Tibial nerve (tissue), 4 donors: ENCODE results near the gene SSH3. TPM values are rescaled to one million over a fixed set of nuclear protein-coding genes. Genes with fewer than 3 reads are reported as not detected.

Experiments used
- DNase-seq, 2 donors: peaks; one replicate each; pipeline ENCODE4 v3.0.0-alpha.2; 2019; ENCODE audit warnings: low spot score in 2 of 2
- H3K27ac ChIP-seq, 4 donors: fragments of 200-600 bp; sonication (generic) in 3 of 4; one replicate each; pipeline ENCODE4 v1.5.1; 2017 to 2019; ENCODE audit warnings: mild to moderate bottlenecking in 1 of 4
- H3K27me3 ChIP-seq, 2 donors: fragments of 200-600 bp; sonication (generic) in 1 of 2; one replicate each; pipeline versions ENCODE4 v1.5.1 to v1.6.0; 2017 to 2019
- H3K36me3 ChIP-seq, 3 donors: fragments of 200-600 bp; sonication (generic); one replicate each; pipeline ENCODE4 v1.5.1; 2018 to 2019
- H3K4me1 ChIP-seq, 4 donors: fragments of 200-600 bp; sonication (generic) in 3 of 4; one replicate each; pipeline ENCODE4 v1.5.1; 2017 to 2019
- H3K4me3 ChIP-seq, 4 donors: fragments of 200-600 bp; sonication (generic) in 3 of 4; one replicate each; pipeline ENCODE4 v1.5.1; 2017 to 2019; ENCODE audit warnings: mild to moderate bottlenecking in 1 of 4, moderate library complexity in 1 of 4
- H3K9me3 ChIP-seq, 4 donors: fragments of 200-600 bp; sonication (generic) in 3 of 4; one replicate each; pipeline ENCODE4 v1.5.1; 2017 to 2019
- CTCF ChIP-seq, 5 experiments: fragments of 200-600 bp in 3 of 5; fragments of 450-650 bp in 2 of 5; sonication (generic) in 3 of 5; IDR thresholded peaks; one replicate each; pipeline ENCODE4 v1.5.1; 2016 to 2019; ENCODE audit warnings: antibody characterized with exemption in 5 of 5, mild to moderate bottlenecking in 3 of 5, moderate library complexity in 2 of 5
- EP300 ChIP-seq, 2 donors: sonication (generic); formaldehyde crosslinking; IDR thresholded peaks; one replicate each; pipeline ENCODE4 v1.6.1; 2017; ENCODE audit warnings: antibody characterized with exemption in 2 of 2, mild to moderate bottlenecking in 1 of 2
- POLR2A ChIP-seq, 2 donors: fragments of 450-650 bp; IDR thresholded peaks; one replicate each; pipeline ENCODE4 v1.6.1; 2017; ENCODE audit warnings: antibody characterized with exemption in 2 of 2, mild to moderate bottlenecking in 2 of 2, moderate library complexity in 2 of 2
- WGBS, 2 donors: methylation state at CpG; one replicate each; pipeline ENCODE4 v1.1.5; 2018; 5-methylcytosine and 5-hydroxymethylcytosine counted together
- total RNA-seq, 4 donors: library from RNA; depleted of rRNA; stranded (reverse); fragments of >200 nt; gene quantifications; one replicate each; pipeline ENCODE4 v1.1.0, GENCODE V29; 2016

Gene SSH3
- total RNA-seq, 4 donors from 2014 or later, result 28.5 to 51.6 (median 43.1) TPM

GRCh38 chr11:67312187-67313021 is 9.1 kb downstream of the SSH3 start:
- WGBS, 2 donors, result 64 to 71% methylated on average over 19 to 22 of the region's 22 CpGs
- Histone ChIP-seq H3K4me3 (no peak overlapping the region), H3K4me1 (peaks cover 0 to 15% (median 2%) of the 10 kb centered on the region in 4 donors), H3K9me3 (no peaks in the 10 kb centered on the region), H3K27me3 (no peaks in the 10 kb centered on the region), H3K36me3 (peaks cover 0 to 47% (median 0%) of the 10 kb centered on the region in 3 donors), H3K27ac (peak overlapping the region in 3 of 4 donors; percentile 29 to 43 (median 42))
- DNase-seq, result no peak
- TF ChIP-seq POLR2A (IDR thresholded peaks at IDR 0.05), result no peak
- TF ChIP-seq EP300 (IDR thresholded peaks at IDR 0.05), result no peak
- no peak for TF ChIP-seq CTCF (IDR thresholded peaks at IDR 0.05)

GRCh38 chr11:67313125-67313890 is 10.0 kb downstream of the SSH3 start:
- peak overlapping the region in 1 of 4 donors; percentile 43 for H3K27ac ChIP-seq
- peaks cover 0 to 38% (median 0%) of the 10 kb centered on the region in 3 donors for H3K36me3 ChIP-seq
- TF ChIP-seq POLR2A (IDR thresholded peaks at IDR 0.05) (no peak), CTCF (IDR thresholded peaks at IDR 0.05) (no peak), EP300 (IDR thresholded peaks at IDR 0.05) (no peak)
- DNase-seq, result no peak
- WGBS, 2 donors, result 85 to 88% methylated on average over 11 of the region's 11 CpGs
- H3K9me3 ChIP-seq, result no peaks in the 10 kb centered on the region
- H3K27me3 ChIP-seq, result no peaks in the 10 kb centered on the region
- H3K4me3 ChIP-seq, result no peak overlapping the region
- peaks cover 0 to 19% (median 2%) of the 10 kb centered on the region in 4 donors for H3K4me1 ChIP-seq

GRCh38 chr11:67314218-67314617 is 10.9 kb downstream of the SSH3 start:
- TF ChIP-seq POLR2A (IDR thresholded peaks at IDR 0.05) (no peak), EP300 (IDR thresholded peaks at IDR 0.05) (no peak), CTCF (IDR thresholded peaks at IDR 0.05) (no peak)
- Histone ChIP-seq H3K27me3 (no peaks in the 10 kb centered on the region), H3K4me3 (no peak overlapping the region), H3K4me1 (peaks cover 0 to 28% (median 7%) of the 10 kb centered on the region in 4 donors), H3K36me3 (peaks cover 0 to 29% (median 0%) of the 10 kb centered on the region in 3 donors), H3K9me3 (no peaks in the 10 kb centered on the region), H3K27ac (no peak overlapping the region)
- WGBS, 2 donors, result 80 to 83% methylated on average over 2 of the region's 2 CpGs
- DNase-seq, result no peak

- 81 to 82% methylated on average over 9 of the region's 9 CpGs for WGBS, 2 donors
- no peak overlapping the region for H3K27ac ChIP-seq
- H3K27me3 ChIP-seq, result no peaks in the 10 kb centered on the region
- no peaks in the 10 kb centered on the region for H3K9me3 ChIP-seq
- peaks cover 0 to 39% (median 8%) of the 10 kb centered on the region in 4 donors for H3K4me1 ChIP-seq
- H3K36me3 ChIP-seq, result peaks cover 0 to 17% (median 0%) of the 10 kb centered on the region in 3 donors
- no peak for DNase-seq
- H3K4me3 ChIP-seq, result no peak overlapping the region
- no peak for TF ChIP-seq CTCF (IDR thresholded peaks at IDR 0.05)
- no peak for TF ChIP-seq EP300 (IDR thresholded peaks at IDR 0.05)
- TF ChIP-seq POLR2A (IDR thresholded peaks at IDR 0.05), result no peak
Measured at GRCh38 chr11:67315325-67315909, 12.1 kb downstream of the SSH3 start.
